Smooth muscle cell (in vitro differentiated cells): ENCODE data around the gene MAP4K1. TPM values are rescaled to one million over a fixed set of nuclear protein-coding genes. Genes with fewer than 3 reads are reported as not detected.
A peak's percentile ranks its signal among the peaks of the same experiment; 100 is the strongest.

ENCODE experiments used
- DNase-seq: peaks from one replicate; lab custom pipeline; 2025; ENCODE audit not compliant: unreplicated experiment; lab: John Stamatoyannopoulos, UW
- H2AFZ ChIP-seq: fragments of 200-600 bp; sonication (generic); 2 replicates; pipeline ENCODE4 v1.6.0; 2016; ENCODE audit warnings: antibody characterized with exemption, low read depth, mild to moderate bottlenecking
- H3F3A ChIP-seq: fragments of 200-600 bp; sonication (generic); 2 replicates; pipeline ENCODE4 v1.6.0; 2017; ENCODE audit warnings: antibody characterized with exemption, low read depth
- H3K27ac ChIP-seq: fragments of 200-600 bp; sonication (generic); 2 replicates; pipeline ENCODE4 v1.5.1; 2016; ENCODE audit warnings: low read depth, mild to moderate bottlenecking
- H3K27me3 ChIP-seq: fragments of 200-600 bp; sonication (generic); 2 replicates; pipeline ENCODE4 v1.6.1; 2016; ENCODE audit warnings: low read depth, mild to moderate bottlenecking
- H3K36me3 ChIP-seq: fragments of 200-600 bp; sonication (generic); 2 replicates; pipeline ENCODE4 v1.5.1; 2016; ENCODE audit warnings: low read depth
- H3K4me1 ChIP-seq: fragments of 200-600 bp; sonication (generic); 2 replicates; pipeline ENCODE4 v1.5.1; 2016; ENCODE audit warnings: low read depth
- H3K4me2 ChIP-seq: fragments of 200-600 bp; sonication (generic); 2 replicates; pipeline ENCODE4 v1.6.0; 2016; ENCODE audit warnings: mild to moderate bottlenecking
- H3K4me3 ChIP-seq: fragments of 200-600 bp; sonication (generic); 2 replicates; pipeline ENCODE4 v1.5.1; 2016; ENCODE audit warnings: mild to moderate bottlenecking
- H3K79me2 ChIP-seq: fragments of 200-600 bp; sonication (generic); 2 replicates; pipeline ENCODE4 v1.6.0; 2016; ENCODE audit warnings: low read depth, mild to moderate bottlenecking
- H3K9ac ChIP-seq: fragments of 200-600 bp; sonication (generic); 2 replicates; pipeline ENCODE4 v1.6.0; 2016; ENCODE audit warnings: low read depth
- H3K9me3 ChIP-seq: fragments of 200-600 bp; sonication (generic); replicated peaks from 2 replicates; pipeline ENCODE4 v1.5.1; 2016; ENCODE audit warnings: low read depth
- H4K20me1 ChIP-seq: fragments of 200-600 bp; sonication (generic); 2 replicates; pipeline ENCODE4 v1.6.0; 2016; ENCODE audit warnings: low read depth
- WGBS: methylation state at CpG from one replicate; pipeline ENCODE4 v1.1.7; 2016; ENCODE audit warnings: low lambda C conversion rate; 5-methylcytosine and 5-hydroxymethylcytosine counted together
- polyA plus RNA-seq: library from polyadenylated mRNA; unstranded; fragments of >200 nt; fragmentation: Nextera tagmentation; extraction: Ambion mirVana; gene quantifications from 2 replicates; pipeline ENCODE4 v1.2.1, GENCODE V29; 2016
- total RNA-seq: library from RNA; depleted of rRNA; stranded (reverse); fragments of >200 nt; gene quantifications from 2 replicates; pipeline ENCODE4 v1.2.3, GENCODE V29; 2014
- TF ChIP-seq, protein P1 (sequence below): fragments of 200-600 bp; sonication (generic); IDR thresholded peaks from 2 replicates; pipeline ENCODE4 v1.5.1; 2017; ENCODE audit warnings: borderline replicate concordance, mild to moderate bottlenecking, antibody characterized with exemption; ENCODE audit not compliant: insufficient read depth, poor library complexity, severe bottlenecking

The MAP4K1 gene
- total and polyA plus RNA-seq, 2 experiments from 2014 or later: 0.22 to 0.91 TPM

GRCh38 chr19:38660724-38661123, 43.0 kb upstream of the MAP4K1 start:
- TF ChIP-seq, protein P1, sequence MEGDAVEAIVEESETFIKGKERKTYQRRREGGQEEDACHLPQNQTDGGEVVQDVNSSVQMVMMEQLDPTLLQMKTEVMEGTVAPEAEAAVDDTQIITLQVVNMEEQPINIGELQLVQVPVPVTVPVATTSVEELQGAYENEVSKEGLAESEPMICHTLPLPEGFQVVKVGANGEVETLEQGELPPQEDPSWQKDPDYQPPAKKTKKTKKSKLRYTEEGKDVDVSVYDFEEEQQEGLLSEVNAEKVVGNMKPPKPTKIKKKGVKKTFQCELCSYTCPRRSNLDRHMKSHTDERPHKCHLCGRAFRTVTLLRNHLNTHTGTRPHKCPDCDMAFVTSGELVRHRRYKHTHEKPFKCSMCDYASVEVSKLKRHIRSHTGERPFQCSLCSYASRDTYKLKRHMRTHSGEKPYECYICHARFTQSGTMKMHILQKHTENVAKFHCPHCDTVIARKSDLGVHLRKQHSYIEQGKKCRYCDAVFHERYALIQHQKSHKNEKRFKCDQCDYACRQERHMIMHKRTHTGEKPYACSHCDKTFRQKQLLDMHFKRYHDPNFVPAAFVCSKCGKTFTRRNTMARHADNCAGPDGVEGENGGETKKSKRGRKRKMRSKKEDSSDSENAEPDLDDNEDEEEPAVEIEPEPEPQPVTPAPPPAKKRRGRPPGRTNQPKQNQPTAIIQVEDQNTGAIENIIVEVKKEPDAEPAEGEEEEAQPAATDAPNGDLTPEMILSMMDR: no peak
- Histone ChIP-seq H3K36me3 (no peaks in the 10 kb centered on the region), H2AFZ (no peak overlapping the region), H4K20me1 (peaks cover 41% of the 10 kb centered on the region), H3K4me1 (peaks cover 57% of the 10 kb centered on the region), H3K9ac (no peak overlapping the region), H3K4me3 (no peak overlapping the region), H3K27ac (peak overlapping the region; percentile 100), H3K79me2 (peaks cover 87% of the 10 kb centered on the region), H3F3A (peaks cover 37% of the 10 kb centered on the region), H3K4me2 (peak overlapping the region; percentile 6), H3K27me3 (no peaks in the 10 kb centered on the region), H3K9me3 (no peaks in the 10 kb centered on the region)
- WGBS: 90% methylated on average over 9 of the region's 9 CpGs
- DNase-seq: no peak

- H3K27me3 ChIP-seq: no peaks in the 10 kb centered on the region
- H3K27ac ChIP-seq: peak overlapping the region; percentile 100
- H3K4me3 ChIP-seq: peak overlapping the region; percentile 22
- peak overlapping the region; percentile 83 for H3K4me2 ChIP-seq
- no peak for DNase-seq
- H3K9ac ChIP-seq: peak overlapping the region; percentile 98
- H3K36me3 ChIP-seq: no peaks in the 10 kb centered on the region
- peaks cover 46% of the 10 kb centered on the region for H3F3A ChIP-seq
- 21% methylated on average over 15 of the region's 15 CpGs for WGBS
- H3K79me2 ChIP-seq: peaks cover 87% of the 10 kb centered on the region
- no peak overlapping the region for H2AFZ ChIP-seq
- no peaks in the 10 kb centered on the region for H3K9me3 ChIP-seq
- peaks cover 43% of the 10 kb centered on the region for H4K20me1 ChIP-seq
- peaks cover 47% of the 10 kb centered on the region for H3K4me1 ChIP-seq
- TF ChIP-seq, protein P1: no peak
These were observed 40.9 kb upstream of the MAP4K1 start for GRCh38 chr19:38658462-38659306.

GRCh38 chr19:38657633-38658222, 40.0 kb upstream of the MAP4K1 start:
- H3K36me3 ChIP-seq: no peaks in the 10 kb centered on the region
- H3F3A ChIP-seq: peaks cover 52% of the 10 kb centered on the region
- WGBS: 44% methylated on average over 8 of the region's 8 CpGs
- peak overlapping the region; percentile 83 for H3K4me2 ChIP-seq
- H3K4me3 ChIP-seq: no peak overlapping the region
- no peaks in the 10 kb centered on the region for H3K9me3 ChIP-seq
- peak overlapping the region; percentile 100 for H3K27ac ChIP-seq
- peaks cover 87% of the 10 kb centered on the region for H3K79me2 ChIP-seq
- no peak overlapping the region for H2AFZ ChIP-seq
- no peaks in the 10 kb centered on the region for H3K27me3 ChIP-seq
- peak overlapping the region; percentile 98 for H3K9ac ChIP-seq
- peaks cover 47% of the 10 kb centered on the region for H3K4me1 ChIP-seq
- DNase-seq: no peak
- TF ChIP-seq, protein P1: no peak
- H4K20me1 ChIP-seq: peaks cover 43% of the 10 kb centered on the region
